Measurements from ENCODE around the gene PPIC. TPM values are rescaled to one million over a fixed set of nuclear protein-coding genes. Genes with fewer than 3 reads are reported as not detected.

The PPIC gene
- total RNA-seq, 2 donors from 2014 or later: 11.5 to 20.9 TPM

- no peak for DNase-seq (ENCODE audit: low spot score)
- Histone ChIP-seq H3K27me3 (replicated peaks; ENCODE audit: insufficient read depth) (no peaks in the 10 kb centered on the region), H3K9me3 (no peaks in the 10 kb centered on the region), H3K4me1 (replicated peaks) (no peaks in the 10 kb centered on the region), H3K4me3 (peak overlapping the region; percentile 74 to 86), H3K36me3 (no peaks in the 10 kb centered on the region), H3K27ac (peak overlapping the region; percentile 83 to 91)
- whole genome bisulfite sequencing: 0% methylated on average over 11 of the region's 11 CpGs
- no peak for TF ChIP-seq CTCF (IDR thresholded peaks at IDR 0.05)
- TF ChIP-seq POLR2AphosphoS5 (IDR thresholded peaks at IDR 0.05): no peak
- no peak for TF ChIP-seq POLR2A (IDR thresholded peaks at IDR 0.05)
- intact Hi-C loops (cut with DNase I): loop anchor here (5.0 to 10.0 kb wide), 4 partner anchors 50 to 328 kb away; partner anchors contain the start of genes PRDM6 and SNX24
Measured at GRCh38 chr5:123037104-123037418, 536 bp upstream of the PPIC start.

- Histone ChIP-seq H3K9me3 (no peaks in the 10 kb centered on the region), H3K36me3 (no peaks in the 10 kb centered on the region), H3K4me1 (replicated peaks) (no peaks in the 10 kb centered on the region), H3K27me3 (replicated peaks; ENCODE audit: insufficient read depth) (no peaks in the 10 kb centered on the region), H3K4me3 (peak overlapping the region; percentile 74 to 86), H3K27ac (peak overlapping the region; percentile 83 to 91)
- DNase-seq (ENCODE audit: low spot score): peak; percentile 44
- no peak for TF ChIP-seq POLR2AphosphoS5 (IDR thresholded peaks at IDR 0.05)
- WGBS: under 1% methylated on average over 38 of the region's 40 CpGs
- intact Hi-C loops (cut with DNase I): loop anchor here (5.0 to 10.0 kb wide), 4 partner anchors 51 to 329 kb away; partner anchors contain the start of genes PRDM6 and SNX24
Measured at GRCh38 chr5:123035918-123036390, 571 bp downstream of the PPIC start.

GRCh38 chr5:123035360-123035917 lies 1.1 kb downstream of the PPIC start:
- H3K27me3 ChIP-seq (replicated peaks; ENCODE audit: insufficient read depth): no peaks in the 10 kb centered on the region
- intact Hi-C loops (cut with DNase I): loop anchor here (5.0 to 10.0 kb wide), 4 partner anchors 52 to 329 kb away; partner anchors contain the start of genes PRDM6 and SNX24
- peak overlapping the region; percentile 83 to 91 for H3K27ac ChIP-seq
- peak; percentile 56 for DNase-seq (ENCODE audit: low spot score)
- H3K4me1 ChIP-seq (replicated peaks): no peaks in the 10 kb centered on the region
- H3K4me3 ChIP-seq: peak overlapping the region; percentile 74 to 86
- WGBS: 2% methylated on average over 27 of the region's 27 CpGs
- TF ChIP-seq POLR2A (IDR thresholded peaks at IDR 0.05) (no peak), POLR2AphosphoS5 (IDR thresholded peaks at IDR 0.05) (no peak), CTCF (IDR thresholded peaks at IDR 0.05) (no peak)
- H3K9me3 ChIP-seq: no peaks in the 10 kb centered on the region
- H3K36me3 ChIP-seq: no peaks in the 10 kb centered on the region

GRCh38 chr5:123033157-123033671 lies 3.3 kb downstream of the PPIC start:
- Histone ChIP-seq H3K4me3 (no peak overlapping the region), H3K36me3 (no peaks in the 10 kb centered on the region), H3K27ac (no peak overlapping the region), H3K9me3 (no peaks in the 10 kb centered on the region), H3K27me3 (replicated peaks; ENCODE audit: insufficient read depth) (no peaks in the 10 kb centered on the region), H3K4me1 (replicated peaks) (no peaks in the 10 kb centered on the region)
- intact Hi-C loops (cut with DNase I): loop anchor here (10.0 kb wide), 2 partner anchors 188 to 332 kb away; partner anchors contain the start of gene SNX24
- TF ChIP-seq POLR2AphosphoS5 (IDR thresholded peaks at IDR 0.05) (no peak), CTCF (IDR thresholded peaks at IDR 0.05) (no peak), POLR2A (IDR thresholded peaks at IDR 0.05) (no peak)
- no peak for DNase-seq (ENCODE audit: low spot score)
- 81% methylated on average over 6 of the region's 6 CpGs for WGBS

- no peak overlapping the region for H3K4me3 ChIP-seq
- H3K27me3 ChIP-seq (replicated peaks; ENCODE audit: insufficient read depth): no peaks in the 10 kb centered on the region
- no peaks in the 10 kb centered on the region for H3K9me3 ChIP-seq
- DNase-seq (ENCODE audit: low spot score): no peak
- intact Hi-C loops (cut with DNase I): no loop called here
- H3K36me3 ChIP-seq: peaks cover 0 to 4% of the 10 kb centered on the region in 2 donors
- no peak overlapping the region for H3K27ac ChIP-seq
- WGBS: 76% methylated on average over 9 of the region's 9 CpGs
- TF ChIP-seq POLR2A (IDR thresholded peaks at IDR 0.05) (no peak), POLR2AphosphoS5 (IDR thresholded peaks at IDR 0.05) (no peak), CTCF (IDR thresholded peaks at IDR 0.05) (no peak)
- H3K4me1 ChIP-seq (replicated peaks): no peaks in the 10 kb centered on the region
Measured at GRCh38 chr5:123028222-123028621, 8.3 kb downstream of the PPIC start.

All from prostate gland (tissue), 2 donors.